NCI-H1105 (cell line): Measurements from ENCODE around the gene UBASH3B.
"Not testable (repeated sequence)": the region's sequence is repeated elsewhere in the genome, so short reads cannot be mapped to it uniquely, and the experiment has no call there.

Source experiments
- DNase-seq: peaks from one replicate; lab custom pipeline; 2025; lab: John Stamatoyannopoulos, UW

The UBASH3B gene

DNA sequence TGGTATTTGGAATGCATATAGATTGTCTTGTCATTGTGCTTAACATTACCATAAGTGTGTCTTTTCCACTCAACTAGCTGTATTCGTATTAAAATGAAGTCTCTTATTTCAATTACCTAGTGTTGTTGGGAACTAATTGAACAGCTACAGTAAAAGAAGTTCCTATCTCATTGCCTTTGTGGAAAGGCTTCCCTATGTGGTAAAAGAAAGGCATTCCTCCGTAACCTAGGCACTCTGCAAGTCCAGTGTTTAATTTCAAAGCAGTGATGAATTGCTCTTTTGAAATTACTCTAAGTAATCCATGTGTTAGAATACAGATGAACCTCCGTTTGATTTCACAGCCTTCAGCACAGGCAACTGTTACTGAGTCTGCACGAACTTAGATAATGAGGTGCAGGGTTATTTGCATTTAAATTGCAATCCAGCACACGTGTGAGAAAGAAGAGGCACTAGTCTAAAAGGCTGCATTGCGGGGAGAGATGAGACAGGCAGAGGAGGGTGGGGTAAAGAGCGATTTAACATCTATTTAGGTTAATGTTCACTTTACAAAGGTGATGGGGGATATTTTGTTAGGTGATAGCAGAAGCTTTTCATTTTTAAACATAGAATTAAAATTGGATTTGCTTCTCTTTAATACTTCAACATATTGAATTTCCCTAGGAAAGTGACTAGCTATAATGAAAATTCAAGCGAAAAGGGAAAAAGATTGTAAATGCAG lies 157.8 kb downstream of the UBASH3B start:
- DNase-seq, result no peak

DNA sequence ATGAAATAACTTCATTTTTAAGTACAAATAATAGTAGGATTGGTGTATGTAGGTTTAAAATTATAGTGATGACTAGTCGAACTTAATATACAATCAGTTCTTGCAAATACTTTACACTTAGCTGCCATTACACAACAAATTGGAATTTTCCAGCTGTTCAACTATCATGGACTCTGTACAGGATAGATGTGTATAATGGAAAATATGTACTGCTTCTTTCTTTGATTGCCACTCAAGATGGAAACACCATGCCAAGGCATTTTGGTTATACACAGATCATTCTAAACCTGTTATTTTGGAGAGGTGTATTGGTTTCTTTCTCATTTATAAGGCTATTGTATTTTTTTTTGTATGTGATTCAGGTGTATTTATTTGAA lies 158.4 kb downstream of the UBASH3B start:
- no peak for DNase-seq

DNA sequence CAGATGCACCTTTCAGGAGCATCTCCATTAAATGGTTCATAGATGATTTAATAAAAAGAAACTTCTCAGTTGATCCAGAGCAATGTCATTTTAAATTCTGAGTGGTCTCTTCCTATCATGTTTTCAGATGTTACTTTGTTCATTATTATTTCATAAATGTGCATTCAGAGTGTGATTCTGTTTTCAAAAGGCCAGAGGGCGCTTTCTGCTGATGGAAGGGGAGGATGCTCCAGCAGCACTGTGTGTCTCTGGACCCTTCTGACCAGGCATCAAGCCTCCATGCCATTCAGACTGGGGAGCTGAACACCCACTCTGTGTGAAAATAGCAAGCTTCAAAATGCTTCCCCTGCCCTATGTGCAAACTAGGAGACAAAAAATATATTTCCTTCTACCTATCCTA lies 158.9 kb downstream of the UBASH3B start:
- no peak for DNase-seq

- no peak for DNase-seq
These were observed 160.4 kb downstream of the UBASH3B start for GRCh38 chr11:122815900-122816299.

DNA sequence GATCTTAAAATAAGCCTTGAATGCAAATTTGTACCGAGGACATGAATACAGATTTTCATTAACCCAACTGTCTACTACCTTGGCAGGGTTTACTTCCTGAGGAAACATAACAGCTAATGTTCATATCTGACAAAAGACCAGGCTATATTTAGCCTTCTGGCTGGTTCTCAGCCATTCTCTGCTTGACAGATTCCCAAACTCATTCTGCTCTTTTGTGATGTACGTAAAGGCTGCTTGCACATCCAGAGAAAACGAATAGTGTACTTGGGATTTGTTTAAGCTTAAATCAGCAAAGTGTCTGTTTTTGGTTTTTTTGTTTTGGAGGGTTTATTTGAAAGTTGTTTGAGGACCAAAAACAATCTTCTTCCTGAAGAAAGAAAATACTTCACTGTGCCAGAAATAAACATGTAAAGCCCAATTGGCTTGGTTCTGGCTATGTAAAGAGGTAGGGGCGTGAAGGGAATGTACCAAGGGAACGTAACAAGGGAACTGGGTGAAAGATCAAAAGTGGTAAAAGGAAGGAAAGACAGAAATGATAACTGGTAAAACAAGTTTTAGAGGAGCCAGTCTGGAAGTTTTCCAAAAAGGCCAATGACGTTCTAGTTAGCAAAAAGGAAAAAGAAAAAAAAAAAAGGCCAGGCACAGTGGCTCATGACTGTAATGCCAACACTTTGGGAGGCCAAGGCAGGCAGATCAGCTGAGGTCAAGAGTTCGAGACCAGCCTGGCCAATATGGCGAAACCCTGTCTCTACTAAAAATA lies 161.4 kb downstream of the UBASH3B start:
- DNase-seq, result no peak

DNA sequence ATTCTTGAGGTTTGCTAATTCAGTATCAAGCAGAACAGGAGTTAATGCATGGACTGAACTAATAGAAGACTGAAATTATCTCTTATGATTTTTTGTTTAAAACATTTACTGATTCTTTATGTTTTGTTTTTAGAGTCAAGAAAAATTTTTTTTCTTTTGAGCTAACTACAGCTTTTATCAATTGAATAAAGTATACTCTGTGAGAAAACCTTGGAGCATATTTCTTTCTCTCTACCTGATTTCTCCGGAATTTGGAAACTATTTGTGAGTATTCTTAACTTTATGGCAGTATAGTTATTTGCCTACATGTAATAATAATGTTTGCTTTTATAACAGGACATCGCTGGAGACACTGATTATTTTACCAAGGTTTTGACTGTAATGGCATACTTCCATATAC lies 164.6 kb downstream of the UBASH3B start:
- DNase-seq, result no peak

DNA sequence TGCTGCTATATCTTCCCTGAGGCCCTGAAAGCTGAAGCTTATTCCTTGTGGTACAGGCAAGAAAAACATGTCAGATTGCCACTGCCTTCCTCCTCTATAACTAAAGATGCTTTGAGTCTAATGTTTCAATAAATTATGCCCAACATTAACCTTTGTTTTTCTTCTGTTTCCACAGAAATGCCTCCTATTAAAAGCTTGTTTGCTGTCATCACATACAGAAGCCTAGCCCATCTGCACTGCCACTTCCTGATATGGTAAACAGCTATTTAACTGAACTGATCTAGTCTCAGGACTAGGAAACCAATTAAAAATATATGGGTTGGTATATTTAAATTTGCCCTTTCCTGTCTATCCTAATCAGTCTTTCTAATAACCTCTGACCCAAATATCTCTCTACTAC lies 165.6 kb downstream of the UBASH3B start:
- DNase-seq, result no peak

DNA sequence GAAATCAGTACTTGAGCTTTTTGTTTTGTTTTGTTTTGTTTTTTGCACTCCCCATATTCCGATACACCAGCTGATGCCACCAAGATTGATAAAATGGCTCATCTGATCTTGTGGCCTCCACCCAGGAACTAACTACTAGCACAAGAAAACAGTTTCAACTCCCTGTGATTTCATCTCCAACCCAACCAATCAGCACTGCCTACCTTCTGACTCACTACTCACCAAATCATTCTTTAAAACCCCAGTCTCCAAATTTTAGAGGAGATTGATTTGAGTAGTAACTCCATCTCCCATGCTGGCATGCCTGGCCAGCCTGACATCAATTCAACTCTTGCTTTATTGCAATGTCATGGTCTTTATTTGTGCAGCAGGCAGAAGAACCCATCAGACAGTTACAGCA lies 166.7 kb downstream of the UBASH3B start:
- DNase-seq, result no peak

DNA sequence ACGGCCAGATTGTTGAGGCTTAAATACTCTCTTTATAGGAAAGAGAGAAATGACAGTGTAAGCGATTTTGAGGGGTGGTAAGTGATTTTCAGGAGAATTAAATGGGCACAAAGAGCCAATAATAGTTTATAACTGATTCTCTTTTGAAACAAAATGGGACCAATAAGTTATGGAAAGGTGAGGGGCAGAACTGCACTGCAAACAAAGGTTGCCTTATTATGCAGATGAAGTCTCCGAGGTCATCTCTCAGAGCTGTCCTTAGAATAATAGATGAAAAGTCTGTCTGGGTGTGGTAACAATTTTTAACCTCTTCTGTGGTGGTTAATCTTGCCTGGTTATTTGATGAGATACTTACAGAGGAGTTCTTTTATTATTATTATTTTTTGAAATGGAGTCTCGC lies 168.0 kb downstream of the UBASH3B start:
- DNase-seq, result no peak

GRCh38 chr11:122829371-122829770 lies 173.8 kb downstream of the UBASH3B start:
- not testable (repeated sequence) for DNase-seq

GRCh38 chr11:122832297-122832696 lies 176.8 kb downstream of the UBASH3B start:
- DNase-seq, result not testable (repeated sequence)

DNA sequence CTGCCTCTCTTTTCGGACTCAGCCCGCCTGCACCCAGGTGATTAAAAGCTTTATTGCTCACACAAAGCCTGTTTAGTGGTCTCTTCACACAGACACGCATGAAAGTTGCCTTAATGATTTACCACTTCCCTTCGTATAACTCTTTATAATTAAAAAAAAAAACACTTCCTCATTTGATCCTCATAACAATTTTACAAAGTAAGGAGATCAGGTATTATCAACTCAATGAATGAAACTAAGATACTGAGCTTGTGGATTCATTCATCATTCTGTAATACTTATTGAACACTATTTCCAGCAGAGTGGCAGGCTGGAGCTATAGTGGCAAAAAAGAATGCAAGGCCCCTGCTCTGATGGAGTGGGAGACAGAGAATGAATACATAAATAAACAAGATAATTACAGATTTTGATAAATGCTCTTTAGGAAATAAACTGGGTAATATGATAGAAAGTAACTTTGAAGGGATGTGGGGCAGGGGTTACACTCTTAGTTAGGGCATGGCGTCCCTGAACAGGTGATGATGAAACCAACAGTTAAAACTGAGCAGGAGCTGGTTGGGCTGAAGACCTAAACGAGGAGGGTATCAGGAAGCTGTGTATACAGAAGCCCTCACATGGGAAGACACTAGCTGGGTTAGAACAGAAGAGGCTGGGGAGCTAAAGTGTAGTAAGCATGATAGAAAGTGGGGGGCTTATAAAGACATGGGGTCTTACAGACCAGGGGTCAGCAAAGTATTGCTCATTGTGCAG lies 177.4 kb downstream of the UBASH3B start:
- no peak for DNase-seq

- no peak for DNase-seq
These were observed 178.4 kb downstream of the UBASH3B start for GRCh38 chr11:122833846-122834464.

- DNase-seq, result no peak
These were observed 181.4 kb downstream of the UBASH3B start for GRCh38 chr11:122836916-122837315.

DNA sequence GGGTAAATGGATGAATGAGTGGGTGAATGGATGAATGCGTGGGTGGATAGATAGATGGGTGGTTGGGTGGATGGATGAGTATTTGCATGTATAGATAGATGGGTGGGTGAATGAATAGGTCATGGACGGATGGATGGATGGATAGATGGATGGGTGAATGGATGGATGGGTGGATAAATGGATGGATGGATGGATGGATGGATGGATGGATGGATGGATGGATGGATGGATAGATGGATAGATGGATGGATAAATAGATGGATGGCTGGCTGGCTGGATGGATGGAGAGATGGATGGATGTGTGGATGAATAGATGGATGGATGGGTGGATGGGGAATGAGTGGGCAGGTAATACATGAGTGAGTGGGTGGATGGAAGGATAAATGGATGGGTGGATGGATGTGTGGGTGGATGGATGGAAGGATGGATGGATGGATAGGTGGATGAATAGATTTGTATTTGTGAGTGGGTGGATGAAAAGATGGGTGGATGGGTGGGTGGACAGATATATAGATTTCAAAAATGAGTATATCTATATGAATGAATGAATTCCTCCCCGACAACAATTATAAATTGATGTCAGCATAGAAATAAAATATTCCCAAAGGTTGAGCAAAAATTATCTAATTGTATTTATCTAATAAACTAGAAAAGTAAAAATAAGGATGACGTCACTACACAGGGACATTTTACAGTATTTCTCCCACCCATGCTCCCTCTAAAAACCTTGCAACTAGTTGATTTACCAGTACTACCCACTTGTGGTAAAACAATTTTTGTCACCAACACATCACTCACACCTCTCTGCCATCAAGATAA lies 182.2 kb downstream of the UBASH3B start:
- DNase-seq, result no peak

DNA sequence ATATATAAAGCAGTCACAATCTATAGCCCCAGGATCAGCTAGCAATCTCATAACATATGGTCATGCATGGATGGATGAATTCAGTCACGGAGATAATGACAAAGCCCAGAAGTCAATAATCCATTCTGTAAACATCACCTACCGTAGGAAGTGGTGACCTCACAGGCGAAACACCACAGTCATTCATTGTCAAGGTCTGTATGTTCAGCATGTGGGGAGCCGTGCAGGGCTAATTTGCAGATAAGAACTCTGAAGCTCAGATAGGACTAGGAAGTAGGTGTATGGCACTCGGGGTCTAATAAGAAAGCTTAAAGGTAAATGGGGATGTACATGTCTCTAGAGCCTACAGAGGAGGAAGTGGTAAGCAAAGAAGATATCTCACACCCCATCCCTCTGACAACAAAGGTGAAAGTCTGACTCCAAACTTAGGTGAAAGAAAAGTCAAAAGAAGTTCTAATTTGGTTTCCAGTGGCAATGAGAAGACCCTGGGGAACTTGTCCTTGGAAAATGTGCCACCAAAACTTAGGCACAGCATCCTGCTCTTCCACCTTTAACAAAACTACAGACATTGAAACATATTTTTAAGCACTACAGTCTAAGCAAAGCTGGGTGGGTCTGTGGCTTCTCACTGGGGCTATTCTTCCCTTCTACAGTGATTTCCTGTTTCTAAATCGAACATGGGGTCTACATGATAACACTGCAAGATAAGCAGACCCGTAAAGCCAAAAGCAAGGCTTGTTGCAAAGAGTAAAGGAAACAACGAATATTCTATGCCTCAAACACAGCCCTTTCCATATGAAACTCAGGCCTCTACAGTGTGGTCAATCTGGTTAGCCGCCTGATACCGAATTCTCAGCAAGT lies 188.0 kb downstream of the UBASH3B start:
- DNase-seq, result no peak

DNA sequence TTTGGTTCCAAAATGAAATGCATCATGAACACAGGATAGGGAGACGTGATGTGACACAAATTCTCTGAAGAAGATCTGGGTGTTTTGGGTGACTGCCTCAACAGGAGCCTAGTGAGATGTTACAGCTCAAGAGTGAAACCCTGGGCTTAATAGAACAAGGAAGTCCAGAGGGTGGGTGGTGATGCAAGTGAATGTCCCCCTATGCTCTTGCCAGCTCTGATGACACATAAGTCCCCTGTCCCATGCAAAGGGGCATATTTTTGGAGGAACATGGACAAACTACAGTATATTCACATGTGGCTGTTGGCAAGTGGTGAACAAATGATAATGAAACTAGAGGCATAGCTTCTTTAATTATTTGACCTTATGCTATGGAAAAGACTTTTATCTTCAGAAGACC lies 191.9 kb downstream of the UBASH3B start:
- DNase-seq, result no peak

- no peak for DNase-seq
These were observed 192.7 kb downstream of the UBASH3B start for GRCh38 chr11:122848186-122848585.

DNA sequence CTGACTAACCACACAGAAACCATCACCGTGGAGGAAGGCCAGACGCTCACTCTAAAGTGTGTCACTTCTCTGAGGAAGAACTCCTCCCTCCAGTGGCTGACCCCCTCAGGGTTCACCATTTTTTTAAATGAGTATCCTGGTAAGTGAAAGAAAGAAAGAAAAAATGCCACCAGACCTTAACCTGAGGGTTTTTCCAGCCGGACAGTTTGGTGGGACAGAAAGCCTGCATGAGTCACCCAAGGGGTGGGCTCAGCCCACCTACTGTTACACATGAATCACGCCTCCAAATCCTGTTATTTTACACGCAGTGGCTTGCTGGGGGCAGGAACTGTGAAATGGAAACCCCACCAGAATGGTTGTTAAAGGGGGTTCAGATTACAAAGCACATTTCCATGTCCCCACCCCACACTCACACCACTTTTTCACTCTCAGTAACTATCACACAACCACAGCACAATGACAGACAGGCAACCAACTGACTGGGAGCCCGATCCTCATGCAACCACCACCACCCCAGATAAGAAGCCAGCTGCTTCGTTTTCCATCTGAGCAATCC lies 194.6 kb downstream of the UBASH3B start:
- no peak for DNase-seq

GRCh38 chr11:122851366-122851966 lies 195.9 kb downstream of the UBASH3B start:
- DNase-seq, result no peak
